Lung (tissue), 12 donors: ENCODE results near the gene TEAD1. TPM values are rescaled to one million over a fixed set of nuclear protein-coding genes. Genes with fewer than 3 reads are reported as not detected.

ENCODE experiments used
- ATAC-seq: fragments of 200-7000 bp; cut with Tn5 transposase; one replicate; pipeline ENCODE4 v1.9.1; 2020; ENCODE audit warnings: moderate number of reproducible peaks; ENCODE audit not compliant: insufficient read depth, low FRiP score
- DNase-seq, 3 donors: peaks; one replicate each; pipeline ENCODE4 v3.0.0-alpha.2; 2013 to 2017
- H3K27ac ChIP-seq, 2 donors: one replicate each; pipeline ENCODE4 v1.5.1; 2013; ENCODE audit warnings: mild to moderate bottlenecking in 2 of 2, moderate library complexity in 2 of 2, control low read depth in 1 of 2, inconsistent platforms in 1 of 2, low read depth in 1 of 2, low read length in 1 of 2
- H3K27me3 ChIP-seq, 3 donors: one replicate each; pipeline ENCODE4 v1.5.1; 2013; ENCODE audit warnings: low read length in 2 of 3; ENCODE audit not compliant: control insufficient read depth in 3 of 3, insufficient read depth in 3 of 3
- H3K36me3 ChIP-seq, 4 donors: one replicate each; pipeline ENCODE4 v1.5.1; 2013; ENCODE audit warnings: low read length in 4 of 4, mild to moderate bottlenecking in 1 of 4, moderate library complexity in 1 of 4; ENCODE audit not compliant: control insufficient read depth in 4 of 4, insufficient read depth in 4 of 4
- H3K4me1 ChIP-seq, 5 donors: one replicate each; pipeline ENCODE4 v1.5.1; 2013; ENCODE audit warnings: low read length in 5 of 5, mild to moderate bottlenecking in 2 of 5, moderate library complexity in 1 of 5; ENCODE audit not compliant: control insufficient read depth in 5 of 5, insufficient read depth in 5 of 5
- H3K4me3 ChIP-seq: one replicate; pipeline ENCODE4 v1.5.1; 2013; ENCODE audit warnings: mild to moderate bottlenecking, control low read depth, moderate library complexity
- H3K9ac ChIP-seq, 2 donors: one replicate each; pipeline ENCODE4 v1.5.1; 2013; ENCODE audit warnings: low read length in 2 of 2, control low read depth in 1 of 2; ENCODE audit not compliant: insufficient read depth in 1 of 2
- H3K9me3 ChIP-seq, 4 donors: one replicate each; pipeline ENCODE4 v1.5.1; 2013; ENCODE audit warnings: low read length in 3 of 4, mild to moderate bottlenecking in 1 of 4, moderate library complexity in 1 of 4; ENCODE audit not compliant: control insufficient read depth in 4 of 4, insufficient read depth in 3 of 4
- CTCF ChIP-seq: IDR thresholded peaks from 2 replicates; pipeline ENCODE4 v1.5.1; 2012; ENCODE audit warnings: mild to moderate bottlenecking; ENCODE audit errors: control extremely low read depth, extremely low read depth
- WGBS, 2 donors: extraction: QIAGEN DNeasy Blood & Tissue Kit; methylation state at CpG; one replicate each; pipeline ENCODE4 v1.1.7; 2013; 5-methylcytosine and 5-hydroxymethylcytosine counted together
- polyA plus RNA-seq, 2 donors: library from polyadenylated mRNA; stranded (reverse); fragments of 200-250 nt; gene quantifications; one replicate each; pipeline ENCODE4 v1.2.1, GENCODE V29; 2013
- total RNA-seq, 2 donors: library from RNA; depleted of rRNA in 1 of 2; stranded (reverse); fragments of >200 nt in 1 of 2; gene quantifications; one replicate each; pipeline ENCODE4 v1.2.1, GENCODE V29; 2014 to 2021
- donor health status: control.
- donor health status: control.
- donor health status: Bipolar disorder and iron deficiency.
- donor health status: healthy.
- donor health status: DM: yes; HTN: yes; CAD: no.

TEAD1 gene
- total and polyA plus RNA-seq, 4 donors: 7.7 to 141 (median 38.8) TPM

- WGBS, 2 donors: 81 to 88% methylated on average over 3 of the region's 3 CpGs
- Histone ChIP-seq H3K9me3 (no peaks in the 10 kb centered on the region), H3K4me3 (no peak overlapping the region), H3K4me1 (peaks cover 12 to 68% (median 45%) of the 10 kb centered on the region in 5 donors), H3K36me3 (no peaks in the 10 kb centered on the region), H3K27ac (peak overlapping the region in 1 of 2 donors; percentile 58), H3K9ac (no peak overlapping the region), H3K27me3 (no peaks in the 10 kb centered on the region)
- TF ChIP-seq CTCF: no peak
- ATAC-seq (no peak), DNase-seq (no peak)
These were observed 21.7 kb downstream of the TEAD1 start for GRCh38 chr11:12695873-12696272.

DNA sequence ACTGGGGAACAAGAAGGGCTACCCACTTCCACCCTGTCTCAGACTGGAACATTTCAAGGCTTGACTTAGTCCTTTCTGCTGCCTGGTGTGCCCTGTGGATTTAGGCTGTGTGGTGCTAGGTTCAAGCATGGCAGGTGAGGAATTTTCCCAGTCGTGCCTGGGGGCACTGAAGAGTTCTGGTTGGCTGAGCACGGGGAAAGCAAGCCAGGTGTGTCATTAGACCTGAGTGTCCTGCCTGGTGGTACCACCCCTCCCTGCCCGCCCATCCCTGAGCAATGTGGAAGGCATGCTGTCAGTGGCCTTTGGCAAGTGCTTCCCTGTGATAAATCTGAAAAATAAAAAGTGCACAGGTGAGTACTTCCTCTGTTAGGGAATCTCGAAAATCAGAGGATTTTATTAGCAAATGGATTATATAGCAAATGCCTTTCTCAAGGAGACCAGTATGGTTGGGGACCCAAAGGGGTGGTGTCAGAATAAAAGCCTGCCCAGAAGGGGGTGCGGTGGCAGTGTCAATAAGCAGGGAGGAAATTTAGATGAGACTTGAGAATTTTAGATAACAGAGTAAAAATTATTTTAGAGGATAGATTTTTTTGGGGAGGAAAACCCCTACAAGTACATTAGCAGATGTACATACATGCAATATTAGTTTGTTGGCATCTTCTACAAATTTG, 22.8 kb downstream of the TEAD1 start:
- DNase-seq: no peak
- H3K27me3 ChIP-seq: no peaks in the 10 kb centered on the region
- WGBS, 2 donors: 77 to 79% methylated on average over 5 of the region's 5 CpGs
- no peak overlapping the region for H3K9ac ChIP-seq
- no peak for TF ChIP-seq CTCF
- H3K9me3 ChIP-seq: no peaks in the 10 kb centered on the region
- peaks cover 15 to 70% (median 44%) of the 10 kb centered on the region in 5 donors for H3K4me1 ChIP-seq
- H3K27ac ChIP-seq: peak overlapping the region in 1 of 2 donors; percentile 37
- no peaks in the 10 kb centered on the region for H3K36me3 ChIP-seq
- ATAC-seq: no peak
- H3K4me3 ChIP-seq: no peak overlapping the region

- Histone ChIP-seq H3K9me3 (no peaks in the 10 kb centered on the region), H3K27me3 (no peaks in the 10 kb centered on the region), H3K4me3 (no peak overlapping the region), H3K4me1 (peaks cover 11 to 64% (median 38%) of the 10 kb centered on the region in 5 donors), H3K36me3 (no peaks in the 10 kb centered on the region), H3K27ac (no peak overlapping the region), H3K9ac (no peak overlapping the region)
- peak in 1 of 3 donors; percentile 37 for DNase-seq
- no peak for TF ChIP-seq CTCF
- ATAC-seq: no peak
- WGBS, 2 donors: 32 to 57% methylated on average over 5 of the region's 5 CpGs
These were observed 23.8 kb downstream of the TEAD1 start for GRCh38 chr11:12698048-12698447.
